DMS79 (cell line): ENCODE data around the gene SDHC.
A peak's percentile ranks its signal among the peaks of the same experiment; 100 is the strongest.
"Not testable (repeated sequence)": the region's sequence is repeated elsewhere in the genome, so short reads cannot be mapped to it uniquely, and the experiment has no call there.

Source experiments
- DNase-seq: peaks from one replicate; lab custom pipeline; 2025; lab: John Stamatoyannopoulos, UW

Gene SDHC

GRCh38 chr1:161388639-161389038 lies 74.5 kb downstream of the SDHC start:
- no peak for DNase-seq

- not testable (repeated sequence) for DNase-seq
Observed at GRCh38 chr1:161389158-161389557, 75.0 kb downstream of the SDHC start.

- DNase-seq: peak; percentile 83
Observed at GRCh38 chr1:161389691-161390558, 75.7 kb downstream of the SDHC start.

GRCh38 chr1:161390559-161390858 lies 76.3 kb downstream of the SDHC start:
- no peak for DNase-seq

- DNase-seq: not testable (repeated sequence)
Observed at GRCh38 chr1:161391136-161391535, 77.0 kb downstream of the SDHC start.

GRCh38 chr1:161391611-161392010 lies 77.4 kb downstream of the SDHC start:
- no peak for DNase-seq

GRCh38 chr1:161393151-161393550 lies 79.0 kb downstream of the SDHC start:
- DNase-seq: no peak

- DNase-seq: not testable (repeated sequence)
Observed at GRCh38 chr1:161397038-161397437, 82.9 kb downstream of the SDHC start.

- DNase-seq: no peak
Observed at GRCh38 chr1:161398900-161399256, 84.7 kb downstream of the SDHC start.

GRCh38 chr1:161399257-161399998 lies 85.2 kb downstream of the SDHC start:
- peak; percentile 60 for DNase-seq

- no peak for DNase-seq
Observed at GRCh38 chr1:161402446-161402845, 88.3 kb downstream of the SDHC start.

GRCh38 chr1:161404051-161404597 lies 89.9 kb downstream of the SDHC start:
- DNase-seq: no peak

- DNase-seq: not testable (repeated sequence)
Observed at GRCh38 chr1:161406551-161406950, 92.4 kb downstream of the SDHC start.

- no peak for DNase-seq
Observed at GRCh38 chr1:161407451-161407985, 93.3 kb downstream of the SDHC start.

GRCh38 chr1:161408429-161409052 lies 94.4 kb downstream of the SDHC start:
- DNase-seq: no peak

GRCh38 chr1:161409848-161410635 lies 95.9 kb downstream of the SDHC start:
- DNase-seq: not testable (repeated sequence)

GRCh38 chr1:161410636-161410970 lies 96.4 kb downstream of the SDHC start:
- not testable (repeated sequence) for DNase-seq
